Immature natural killer cell (primary cell): Measurements from ENCODE around the gene TGM4. TPM values are rescaled to one million over a fixed set of nuclear protein-coding genes. Genes with fewer than 3 reads are reported as not detected.

Experiments used
- DNase-seq, 3 donors: peaks; one replicate each; pipeline ENCODE4 v3.0.0; 2022; ENCODE audit warnings: mixed read lengths in 1 of 3
- H3K27ac Mint-ChIP-seq, 6 donors: one replicate each; pipeline ENCODE4 v1.8.0; 2020; ENCODE audit warnings: mixed read lengths in 6 of 6, mild to moderate bottlenecking in 5 of 6, inconsistent platforms in 4 of 6, moderate library complexity in 3 of 6
- H3K27me3 Mint-ChIP-seq, 3 donors: one replicate each; pipeline ENCODE4 v1.8.0; 2020 to 2021; ENCODE audit warnings: low read depth in 3 of 3, mild to moderate bottlenecking in 3 of 3, mixed read lengths in 3 of 3, moderate library complexity in 3 of 3, inconsistent platforms in 1 of 3
- H3K36me3 Mint-ChIP-seq, 3 donors: one replicate each; pipeline ENCODE4 v1.8.0; 2020; ENCODE audit warnings: mixed read lengths in 3 of 3, inconsistent platforms in 2 of 3, mild to moderate bottlenecking in 2 of 3
- H3K4me1 Mint-ChIP-seq, 2 donors: one replicate each; pipeline ENCODE4 v1.8.0; 2020; ENCODE audit warnings: inconsistent platforms in 2 of 2, mild to moderate bottlenecking in 2 of 2, mixed read lengths in 2 of 2, moderate library complexity in 1 of 2
- H3K4me3 Mint-ChIP-seq, 5 donors: one replicate each; pipeline ENCODE4 v1.8.0; 2020; ENCODE audit warnings: mild to moderate bottlenecking in 5 of 5, mixed read lengths in 5 of 5, inconsistent platforms in 3 of 5, moderate library complexity in 3 of 5
- H3K9me3 Mint-ChIP-seq, 6 donors: one replicate each; pipeline ENCODE4 v1.8.0; 2020; ENCODE audit warnings: mild to moderate bottlenecking in 6 of 6, mixed read lengths in 6 of 6, inconsistent platforms in 4 of 6, moderate library complexity in 3 of 6
- polyA plus RNA-seq, 3 donors: library from polyadenylated mRNA; unstranded; fragments of 300-500 nt; fragmentation: Illumina TruSeq; gene quantifications; one replicate each; pipeline ENCODE4 v1.2.3, GENCODE V29; 2021

TGM4 gene
- polyA plus RNA-seq, 3 donors from 2014 or later, result 0.15 TPM; not detected in 2

- peaks cover 0 to 13% (median 12%) of the 10 kb centered on the region in 3 donors for H3K36me3 Mint-ChIP-seq
- H3K9me3 Mint-ChIP-seq, result no peaks in the 10 kb centered on the region
- H3K27me3 Mint-ChIP-seq, result peaks cover 0 to 2% (median 1%) of the 10 kb centered on the region in 3 donors
- peak overlapping the region in 1 of 6 donors; percentile 17 for H3K27ac Mint-ChIP-seq
- DNase-seq, result no peak
- H3K4me1 Mint-ChIP-seq, result peaks cover 28 to 62% of the 10 kb centered on the region in 2 donors
- no peak overlapping the region for H3K4me3 Mint-ChIP-seq
Observed at GRCh38 chr3:44955917-44956316, 81.5 kb downstream of the TGM4 start.

GRCh38 chr3:44957986-44958385, 83.6 kb downstream of the TGM4 start:
- no peak overlapping the region for H3K4me3 Mint-ChIP-seq
- no peak for DNase-seq
- H3K27ac Mint-ChIP-seq, result no peak overlapping the region
- H3K9me3 Mint-ChIP-seq, result no peaks in the 10 kb centered on the region
- H3K27me3 Mint-ChIP-seq, result peaks cover 0 to 2% (median 0%) of the 10 kb centered on the region in 3 donors
- peaks cover 27 to 60% of the 10 kb centered on the region in 2 donors for H3K4me1 Mint-ChIP-seq
- H3K36me3 Mint-ChIP-seq, result peaks cover 0 to 13% (median 12%) of the 10 kb centered on the region in 3 donors

- Mint-ChIP-seq H3K4me3 (no peak overlapping the region), H3K4me1 (peaks cover 31 to 64% of the 10 kb centered on the region in 2 donors), H3K27me3 (peaks cover 0 to 2% (median 0%) of the 10 kb centered on the region in 3 donors), H3K27ac (no peak overlapping the region), H3K9me3 (no peaks in the 10 kb centered on the region), H3K36me3 (peaks cover 0 to 13% (median 12%) of the 10 kb centered on the region in 3 donors)
- DNase-seq, result no peak
Observed at GRCh38 chr3:44958386-44958785, 84.0 kb downstream of the TGM4 start.

- Mint-ChIP-seq H3K4me1 (peaks cover 48 to 75% of the 10 kb centered on the region in 2 donors), H3K4me3 (no peak overlapping the region), H3K36me3 (peaks cover 0 to 13% (median 12%) of the 10 kb centered on the region in 3 donors), H3K27me3 (peaks cover 0 to 3% (median 2%) of the 10 kb centered on the region in 3 donors), H3K9me3 (no peaks in the 10 kb centered on the region), H3K27ac (peak overlapping the region in 1 of 6 donors; percentile 26)
- DNase-seq, result no peak
Observed at GRCh38 chr3:44960387-44961026, 86.1 kb downstream of the TGM4 start.

- H3K27ac Mint-ChIP-seq, result no peak overlapping the region
- DNase-seq, result no peak
- peaks cover 0 to 4% (median 0%) of the 10 kb centered on the region in 3 donors for H3K27me3 Mint-ChIP-seq
- H3K4me3 Mint-ChIP-seq, result no peak overlapping the region
- no peaks in the 10 kb centered on the region for H3K9me3 Mint-ChIP-seq
- peaks cover 0 to 11% (median 7%) of the 10 kb centered on the region in 3 donors for H3K36me3 Mint-ChIP-seq
- H3K4me1 Mint-ChIP-seq, result peaks cover 59 to 77% of the 10 kb centered on the region in 2 donors
Observed at GRCh38 chr3:44961888-44962287, 87.5 kb downstream of the TGM4 start.

GRCh38 chr3:44962621-44963393, 88.4 kb downstream of the TGM4 start:
- Mint-ChIP-seq H3K4me3 (no peak overlapping the region), H3K27me3 (peaks cover 0 to 5% (median 0%) of the 10 kb centered on the region in 3 donors), H3K36me3 (peaks cover 0 to 3% (median 2%) of the 10 kb centered on the region in 3 donors), H3K27ac (peak overlapping the region in 1 of 6 donors; percentile 6), H3K9me3 (no peaks in the 10 kb centered on the region), H3K4me1 (peaks cover 68 to 77% of the 10 kb centered on the region in 2 donors)
- no peak for DNase-seq

GRCh38 chr3:44963571-44964325, 89.3 kb downstream of the TGM4 start:
- H3K4me3 Mint-ChIP-seq, result no peak overlapping the region
- H3K27me3 Mint-ChIP-seq, result peaks cover 0 to 5% (median 2%) of the 10 kb centered on the region in 3 donors
- H3K4me1 Mint-ChIP-seq, result peaks cover 77 to 83% of the 10 kb centered on the region in 2 donors
- peak overlapping the region in 1 of 6 donors; percentile 24 for H3K27ac Mint-ChIP-seq
- H3K36me3 Mint-ChIP-seq, result peaks cover 0 to under 1% (median 0%) of the 10 kb centered on the region in 3 donors
- DNase-seq, result no peak
- H3K9me3 Mint-ChIP-seq, result no peaks in the 10 kb centered on the region

Other genes starting within 250 kb of the TGM4 start
- gene ZNF197, start 249.6 kb upstream of the TGM4 start, polyA plus RNA-seq, result 1 to 10 TPM; 4.6 to 7.5 (median 4.9) TPM
- gene ZNF35, start 225.9 kb upstream of the TGM4 start, polyA plus RNA-seq, result 1 to 10 TPM; 4.7 to 8.1 (median 6.5) TPM
- 1 to 10 TPM; 3.3 to 3.6 (median 3.6) TPM for gene ZNF502, start 161.9 kb upstream of the TGM4 start, polyA plus RNA-seq
- 1 to 10 TPM; 1.8 to 3.3 (median 2.3) TPM for gene ZNF501, start 145.0 kb upstream of the TGM4 start, polyA plus RNA-seq
- gene KIAA1143, start 113.0 kb upstream of the TGM4 start, polyA plus RNA-seq, result 10 to 100 TPM; 10.5 to 37.5 (median 31.1) TPM
- under 1 TPM in 2 of 3 donors, not detected in 1; 0.29 to 0.56 TPM for gene KIF15, start 112.8 kb upstream of the TGM4 start, polyA plus RNA-seq
- gene TMEM42, start 12.7 kb upstream of the TGM4 start, polyA plus RNA-seq, result 10 to 100 TPM; 27.9 to 54.2 (median 43.3) TPM
- gene ZDHHC3, start 101.6 kb downstream of the TGM4 start, polyA plus RNA-seq, result 10 to 100 TPM; 43.5 to 65.3 (median 46.9) TPM
- gene EXOSC7, start 101.6 kb downstream of the TGM4 start, polyA plus RNA-seq, result 10 to 100 TPM; 35.0 to 73.2 (median 52.2) TPM
- gene CLEC3B, start 151.7 kb downstream of the TGM4 start, polyA plus RNA-seq, result 1 to 10 TPM; 1.7 to 7.6 (median 2.0) TPM